GM21423 (cell line): ENCODE results near the gene SRD5A2.

Experiments used
- ATAC-seq: cut with Tn5 transposase; IDR thresholded peaks from one replicate; pipeline ENCODE4 v1.9.1; 2021; ENCODE audit warnings: mild to moderate bottlenecking, moderate library complexity; ENCODE audit not compliant: unreplicated experiment

SRD5A2 gene

GRCh38 chr2:31474296-31474695, 106.4 kb downstream of the SRD5A2 start:
- ATAC-seq: no peak
